GM18951 (cell line): ENCODE measurements around the gene CIDEC.
A peak's percentile ranks its signal among the peaks of the same experiment; 100 is the strongest.
"Not testable (repeated sequence)": the region's sequence is repeated elsewhere in the genome, so short reads cannot be mapped to it uniquely, and the experiment has no call there.

ENCODE experiments used
- POLR2A ChIP-seq: IDR thresholded peaks from 4 replicates; pipeline ENCODE4 v1.6.1; 2011; ENCODE audit warnings: mild to moderate bottlenecking; ENCODE audit not compliant: insufficient read length, insufficient read depth; ENCODE audit errors: extremely low read depth
- in situ Hi-C: fragments of 300-500 bp; cut with MboI; formaldehyde crosslinking; loops from one replicate; pipeline ENCODE4 v1.12.0; 2022; ENCODE audit warnings: low sequenced_read_pairs, mixed read lengths, inconsistent platforms; ENCODE audit not compliant: unreplicated experiment

The CIDEC gene

GRCh38 chr3:9893739-9894138 lies 13.7 kb upstream of the CIDEC start:
- TF ChIP-seq POLR2A, result no peak
- in situ Hi-C loops, result no loop called here

GRCh38 chr3:9891072-9891622 lies 11.1 kb upstream of the CIDEC start:
- no peak for TF ChIP-seq POLR2A
- in situ Hi-C loops, result no loop called here

GRCh38 chr3:9890249-9891071 lies 10.4 kb upstream of the CIDEC start, which contains the start of gene JAGN1:
JAGN1 (plus strand) TSS chr3:9890610; CDS start chr3:9890723, 113 bp downstream.
- in situ Hi-C loops, result no loop called here

GRCh38 chr3:9889405-9889804 lies 9.4 kb upstream of the CIDEC start:
- no peak for TF ChIP-seq POLR2A
- in situ Hi-C loops, result no loop called here

More at GRCh38 chr3:9890249-9891071, 10.4 kb upstream of the CIDEC start, which contains the start of gene JAGN1:
- peak; percentile 87 for TF ChIP-seq POLR2A

GRCh38 chr3:9888540-9888939 lies 8.5 kb upstream of the CIDEC start:
- TF ChIP-seq POLR2A, result no peak
- in situ Hi-C loops, result no loop called here

GRCh38 chr3:9887480-9887879 lies 7.4 kb upstream of the CIDEC start:
- no peak for TF ChIP-seq POLR2A
- in situ Hi-C loops, result no loop called here

- TF ChIP-seq POLR2A, result no peak
- in situ Hi-C loops, result no loop called here
Measured at GRCh38 chr3:9886328-9886727, 6.3 kb upstream of the CIDEC start.

- in situ Hi-C loops, result no loop called here
- TF ChIP-seq POLR2A, result no peak
Measured at GRCh38 chr3:9884555-9885165, 4.6 kb upstream of the CIDEC start.

GRCh38 chr3:9883706-9884554 lies 3.9 kb upstream of the CIDEC start:
- in situ Hi-C loops, result no loop called here
- TF ChIP-seq POLR2A, result no peak

GRCh38 chr3:9881441-9881840 lies 1.4 kb upstream of the CIDEC start:
- in situ Hi-C loops, result no loop called here
- no peak for TF ChIP-seq POLR2A

GRCh38 chr3:9878700-9879099 lies 1.4 kb downstream of the CIDEC start:
- TF ChIP-seq POLR2A, result no peak
- in situ Hi-C loops, result no loop called here

- in situ Hi-C loops, result no loop called here
- no peak for TF ChIP-seq POLR2A
Measured at GRCh38 chr3:9876991-9877390, 3.1 kb downstream of the CIDEC start.

- in situ Hi-C loops, result not testable (repeated sequence)
Measured at GRCh38 chr3:9876255-9876654, 3.8 kb downstream of the CIDEC start.

GRCh38 chr3:9875448-9875847 lies 4.6 kb downstream of the CIDEC start:
- TF ChIP-seq POLR2A, result no peak
- in situ Hi-C loops, result no loop called here

- in situ Hi-C loops, result not testable (repeated sequence)
Measured at GRCh38 chr3:9872067-9872466, 8.0 kb downstream of the CIDEC start.
